Keratinocyte (primary cell): ENCODE measurements around the gene TUBGCP6. TPM values are rescaled to one million over a fixed set of nuclear protein-coding genes. Genes with fewer than 3 reads are reported as not detected.

Experiments used
- DNase-seq: peaks from one replicate; pipeline ENCODE4 v3.0.0-alpha.2; 2011; ENCODE audit warnings: low read depth, missing footprints, low spot score
- FAIRE-seq: peaks from 2 replicates; lab custom pipeline; 2011; peaks lifted over from hg19 to GRCh38; lab: Jason Lieb, UNC
- H2AFZ ChIP-seq: 2 replicates; pipeline ENCODE4 v1.6.0; 2012; ENCODE audit warnings: low read length, control low read depth, inconsistent platforms; ENCODE audit not compliant: control insufficient read depth
- H3K27ac ChIP-seq: 2 replicates; pipeline ENCODE4 v1.5.1; 2011; ENCODE audit warnings: low read length; ENCODE audit not compliant: control insufficient read depth, insufficient read depth
- H3K27me3 ChIP-seq: 3 replicates; pipeline ENCODE4 v1.6.0; 2011; ENCODE audit warnings: low read length; ENCODE audit not compliant: control insufficient read depth, insufficient read depth; ENCODE audit errors: extremely low read depth
- H3K36me3 ChIP-seq, 2 experiments: 2 replicates in 1 of 2; 3 replicates in 1 of 2; pipeline ENCODE4 v1.5.1; 2011; ENCODE audit warnings: low read length in 2 of 2, mild to moderate bottlenecking in 1 of 2; ENCODE audit not compliant: control insufficient read depth in 2 of 2, insufficient read depth in 2 of 2; ENCODE audit errors: extremely low read depth in 1 of 2
- H3K4me1 ChIP-seq: 3 replicates; pipeline ENCODE4 v1.5.1; 2011; ENCODE audit warnings: low read length; ENCODE audit not compliant: control insufficient read depth, insufficient read depth; ENCODE audit errors: extremely low read depth
- H3K4me2 ChIP-seq: 3 replicates; pipeline ENCODE4 v1.6.0; 2011; ENCODE audit warnings: low read depth, low read length; ENCODE audit not compliant: control insufficient read depth, insufficient read depth; ENCODE audit errors: extremely low read depth
- H3K4me3 ChIP-seq, 3 experiments: fragments of 200-600 bp in 1 of 3; sonication (generic) in 1 of 3; 2 replicates in 2 of 3; 3 replicates in 1 of 3; pipeline ENCODE4 v1.5.1; 2011 to 2016; ENCODE audit warnings: low read length in 3 of 3, mild to moderate bottlenecking in 3 of 3, control low read depth in 2 of 3, inconsistent platforms in 1 of 3, low read depth in 1 of 3, mixed read lengths in 1 of 3, mixed run types in 1 of 3, moderate library complexity in 1 of 3; ENCODE audit not compliant: control insufficient read depth in 2 of 3, insufficient read depth in 2 of 3; ENCODE audit errors: extremely low read depth in 1 of 3
- H3K79me2 ChIP-seq: 2 replicates; pipeline ENCODE4 v1.6.0; 2012; ENCODE audit warnings: low read length; ENCODE audit not compliant: control insufficient read depth, insufficient read depth
- H3K9ac ChIP-seq: 3 replicates; pipeline ENCODE4 v1.6.0; 2011; ENCODE audit warnings: low read length; ENCODE audit not compliant: control insufficient read depth, insufficient read depth; ENCODE audit errors: extremely low read depth
- H3K9me1 ChIP-seq: 3 replicates; pipeline ENCODE4 v1.6.0; 2011; ENCODE audit warnings: low read length; ENCODE audit not compliant: control insufficient read depth, insufficient read depth; ENCODE audit errors: extremely low read depth
- H3K9me3 ChIP-seq: 2 replicates; pipeline ENCODE4 v1.5.1; 2012; ENCODE audit warnings: low read depth, low read length; ENCODE audit not compliant: control insufficient read depth
- H4K20me1 ChIP-seq: 3 replicates; pipeline ENCODE4 v1.6.0; 2011; ENCODE audit warnings: low read length; ENCODE audit not compliant: control insufficient read depth, insufficient read depth; ENCODE audit errors: extremely low read depth
- EZH2 ChIP-seq: IDR thresholded peaks from one replicate; pipeline ENCODE4 v1.6.1; 2012; ENCODE audit warnings: inconsistent platforms, mild to moderate bottlenecking, low read length, moderate library complexity
- dilution Hi-C: fragments of 300-500 bp; cut with MboI; formaldehyde crosslinking; loops from one replicate; pipeline ENCODE4 v1.7.0; 2020; ENCODE audit warnings: low sequenced_read_pairs; ENCODE audit not compliant: extremely low pct_ligation_motif_present
- polyA plus RNA-seq, 5 experiments: library from polyadenylated mRNA; depleted of rRNA in 3 of 5; stranded (reverse) in 3 of 5; stranded (forward) in 1 of 5; unstranded in 1 of 5; fragments of >200 nt; gene quantifications; 1 replicate in 1 of 5; 2 replicates in 3 of 5; 3 replicates in 1 of 5; pipeline versions ENCODE4 v1.2.1 to v1.2.3, GENCODE V29; 2011 to 2012; ENCODE audit warnings: missing spikeins in 2 of 5, low read depth in 1 of 5, low replicate concordance in 1 of 5
- TF ChIP-seq, protein P1 (sequence below), 3 experiments: IDR thresholded peaks in 1 of 3; conservative IDR thresholded peaks in 1 of 3; optimal IDR thresholded peaks in 1 of 3; 2 replicates in 2 of 3; 3 replicates in 1 of 3; pipeline versions ENCODE3 to v1.5.1; 2011; ENCODE audit warnings: low read length in 3 of 3, mild to moderate bottlenecking in 3 of 3, moderate library complexity in 2 of 3, control low read depth in 1 of 3, inconsistent platforms in 1 of 3; ENCODE audit not compliant: insufficient read depth in 2 of 3; ENCODE audit errors: extremely low read depth in 1 of 3

The TUBGCP6 gene
- polyA plus RNA-seq, 1 donor (not counting 4 experiments of a cell fraction or from before 2014, with no cell fraction given) = 10.1 TPM

DNA sequence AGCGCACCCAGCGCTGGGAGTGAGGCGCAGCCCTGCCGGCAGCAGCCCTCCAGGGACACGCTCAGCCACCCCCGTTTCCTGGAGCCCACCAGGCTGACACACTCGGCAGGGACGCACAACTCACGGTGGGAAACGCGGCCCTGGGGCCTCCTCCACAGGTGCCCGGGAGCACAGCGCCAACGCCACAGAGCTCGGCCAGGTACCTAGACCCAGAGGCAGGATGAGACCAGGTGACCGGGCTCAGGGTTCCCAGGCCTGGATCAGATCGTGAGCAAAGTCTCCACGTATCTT lies 18.0 kb downstream of the TUBGCP6 start:
- H3K27me3 ChIP-seq = no peaks in the 10 kb centered on the region
- no peak for TF ChIP-seq EZH2
- TF ChIP-seq, protein P1, sequence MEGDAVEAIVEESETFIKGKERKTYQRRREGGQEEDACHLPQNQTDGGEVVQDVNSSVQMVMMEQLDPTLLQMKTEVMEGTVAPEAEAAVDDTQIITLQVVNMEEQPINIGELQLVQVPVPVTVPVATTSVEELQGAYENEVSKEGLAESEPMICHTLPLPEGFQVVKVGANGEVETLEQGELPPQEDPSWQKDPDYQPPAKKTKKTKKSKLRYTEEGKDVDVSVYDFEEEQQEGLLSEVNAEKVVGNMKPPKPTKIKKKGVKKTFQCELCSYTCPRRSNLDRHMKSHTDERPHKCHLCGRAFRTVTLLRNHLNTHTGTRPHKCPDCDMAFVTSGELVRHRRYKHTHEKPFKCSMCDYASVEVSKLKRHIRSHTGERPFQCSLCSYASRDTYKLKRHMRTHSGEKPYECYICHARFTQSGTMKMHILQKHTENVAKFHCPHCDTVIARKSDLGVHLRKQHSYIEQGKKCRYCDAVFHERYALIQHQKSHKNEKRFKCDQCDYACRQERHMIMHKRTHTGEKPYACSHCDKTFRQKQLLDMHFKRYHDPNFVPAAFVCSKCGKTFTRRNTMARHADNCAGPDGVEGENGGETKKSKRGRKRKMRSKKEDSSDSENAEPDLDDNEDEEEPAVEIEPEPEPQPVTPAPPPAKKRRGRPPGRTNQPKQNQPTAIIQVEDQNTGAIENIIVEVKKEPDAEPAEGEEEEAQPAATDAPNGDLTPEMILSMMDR (optimal IDR thresholded peaks at IDR 0.05 in 1 of 3, IDR thresholded peaks at IDR 0.05 in 1 of 3, conservative IDR thresholded peaks at IDR 0.05 in 1 of 3; ENCODE audit: extremely low read depth in 1 of 3, insufficient read depth in 2 of 3, low read length in 3 of 3) = no peak
- no peak overlapping the region for H3K9ac ChIP-seq
- peaks cover 9 to 30% of the 10 kb centered on the region in 2 experiments for H3K36me3 ChIP-seq
- DNase-seq (no peak), FAIRE-seq (no peak)
- no peak overlapping the region for H2AFZ ChIP-seq
- no peak overlapping the region for H3K27ac ChIP-seq
- H3K4me2 ChIP-seq = no peak overlapping the region
- H3K79me2 ChIP-seq = no peaks in the 10 kb centered on the region
- H3K4me1 ChIP-seq = no peaks in the 10 kb centered on the region
- dilution Hi-C loops = no loop called here
- no peaks in the 10 kb centered on the region for H4K20me1 ChIP-seq
- H3K9me3 ChIP-seq = no peaks in the 10 kb centered on the region
- H3K9me1 ChIP-seq = no peaks in the 10 kb centered on the region
- no peak overlapping the region for H3K4me3 ChIP-seq

DNA sequence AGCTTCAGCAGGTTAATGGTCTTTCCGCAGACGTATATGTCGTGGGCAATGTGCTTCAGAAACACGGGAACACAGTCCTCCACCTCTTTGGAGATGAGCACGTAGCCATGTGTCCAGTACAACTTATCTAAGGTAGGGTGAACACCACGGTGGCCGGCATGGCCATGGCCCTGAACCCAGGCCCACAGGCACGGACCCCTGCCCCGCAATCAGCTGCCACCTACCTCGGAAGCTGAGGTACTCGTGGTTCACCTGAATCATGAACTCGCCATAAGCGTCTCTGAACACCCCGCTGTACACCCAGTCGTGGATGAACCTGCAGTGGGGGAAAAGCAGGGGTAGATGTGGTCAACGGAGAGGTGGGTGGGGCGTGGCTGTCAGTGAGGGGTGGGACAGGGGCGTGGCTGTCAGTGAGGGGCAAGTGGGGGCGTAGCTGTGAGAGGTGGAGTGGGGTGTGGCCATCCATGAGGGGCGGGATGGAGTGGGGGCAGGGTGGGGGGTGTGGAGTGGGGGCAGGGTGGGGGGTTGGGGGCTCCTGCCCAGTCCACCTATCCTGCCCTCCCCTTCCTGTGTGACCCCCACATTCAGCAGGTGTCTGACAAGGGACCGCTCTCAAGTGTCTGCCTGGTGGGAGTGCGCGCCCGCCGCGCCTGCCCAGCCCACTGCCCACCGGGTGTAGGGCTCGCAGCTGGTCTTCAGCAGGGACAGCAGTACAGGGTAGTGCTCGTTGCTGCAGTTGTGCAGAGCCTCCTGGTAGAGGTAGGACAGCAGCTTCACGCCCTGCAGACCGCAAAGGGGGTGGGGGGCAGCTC lies 18.6 kb downstream of the TUBGCP6 start:
- H3K4me3 ChIP-seq = no peak overlapping the region
- peaks cover 11 to 35% of the 10 kb centered on the region in 2 experiments for H3K36me3 ChIP-seq
- no peaks in the 10 kb centered on the region for H3K4me1 ChIP-seq
- TF ChIP-seq, protein P1 (optimal IDR thresholded peaks at IDR 0.05 in 1 of 3, IDR thresholded peaks at IDR 0.05 in 1 of 3, conservative IDR thresholded peaks at IDR 0.05 in 1 of 3; ENCODE audit: extremely low read depth in 1 of 3, insufficient read depth in 2 of 3, low read length in 3 of 3) = no peak
- no peak for TF ChIP-seq EZH2
- H4K20me1 ChIP-seq = no peaks in the 10 kb centered on the region
- H3K9ac ChIP-seq = no peak overlapping the region
- no peak for FAIRE-seq
- H3K9me3 ChIP-seq = no peaks in the 10 kb centered on the region
- DNase-seq = no peak
- H2AFZ ChIP-seq = no peak overlapping the region
- no peaks in the 10 kb centered on the region for H3K9me1 ChIP-seq
- no peaks in the 10 kb centered on the region for H3K27me3 ChIP-seq
- H3K4me2 ChIP-seq = no peak overlapping the region
- H3K27ac ChIP-seq = no peak overlapping the region
- dilution Hi-C loops = no loop called here
- no peaks in the 10 kb centered on the region for H3K79me2 ChIP-seq
